Endothelial cell (in vitro differentiated cells): ENCODE results near the gene TBC1D5. TPM values are rescaled to one million over a fixed set of nuclear protein-coding genes. Genes with fewer than 3 reads are reported as not detected.

Experiments
- DNase-seq: peaks from one replicate; pipeline ENCODE4 v3.0.0; 2021; ENCODE audit warnings: low spot score
- H3K27ac Mint-ChIP-seq: one replicate; pipeline ENCODE4 v1.8.0; 2021; ENCODE audit warnings: mixed read lengths, inconsistent platforms; ENCODE audit not compliant: unreplicated experiment
- H3K27me3 Mint-ChIP-seq: one replicate; pipeline ENCODE4 v1.8.0; 2021; ENCODE audit warnings: mild to moderate bottlenecking, moderate library complexity, mixed read lengths, inconsistent platforms; ENCODE audit not compliant: unreplicated experiment
- H3K36me3 Mint-ChIP-seq: one replicate; pipeline ENCODE4 v1.8.0; 2021; ENCODE audit warnings: mild to moderate bottlenecking, low read depth, mixed read lengths, inconsistent platforms; ENCODE audit not compliant: unreplicated experiment
- H3K4me1 Mint-ChIP-seq: one replicate; pipeline ENCODE4 v1.8.0; 2021; ENCODE audit warnings: mild to moderate bottlenecking, mixed read lengths, inconsistent platforms; ENCODE audit not compliant: unreplicated experiment
- H3K4me3 Mint-ChIP-seq: one replicate; pipeline ENCODE4 v1.8.0; 2021; ENCODE audit warnings: mild to moderate bottlenecking, mixed read lengths, inconsistent platforms; ENCODE audit not compliant: unreplicated experiment
- H3K9me3 Mint-ChIP-seq: one replicate; pipeline ENCODE4 v1.8.0; 2021; ENCODE audit warnings: mixed read lengths, inconsistent platforms; ENCODE audit not compliant: unreplicated experiment
- CTCF ChIP-seq: fragments of 200-600 bp; sonication (generic); IDR thresholded peaks from one replicate; pipeline ENCODE4 v1.5.0; 2021; ENCODE audit warnings: antibody characterized with exemption; ENCODE audit not compliant: unreplicated experiment
- total RNA-seq: library from RNA; stranded (reverse); fragmentation: NEBNext Ultra II Directional; extraction: Animal tissue kit (Norgen Biotek cat#: 25700); gene quantifications from one replicate; pipeline ENCODE4 v1.2.1, GENCODE V29; 2021; ENCODE audit not compliant: unreplicated experiment

The TBC1D5 gene
- total RNA-seq, 1 donor from 2014 or later, result 48.2 TPM

GRCh38 chr3:17515445-17516234, 226.8 kb downstream of the TBC1D5 start:
- Mint-ChIP-seq H3K4me3 (no peak overlapping the region), H3K27me3 (peaks cover 1% of the 10 kb centered on the region), H3K9me3 (no peaks in the 10 kb centered on the region), H3K27ac (no peak overlapping the region), H3K4me1 (no peaks in the 10 kb centered on the region), H3K36me3 (no peaks in the 10 kb centered on the region)
- no peak for DNase-seq
- no peak for TF ChIP-seq CTCF

GRCh38 chr3:17514597-17514996, 227.8 kb downstream of the TBC1D5 start:
- H3K4me1 Mint-ChIP-seq, result peaks cover 2% of the 10 kb centered on the region
- H3K9me3 Mint-ChIP-seq, result no peaks in the 10 kb centered on the region
- no peak for TF ChIP-seq CTCF
- H3K36me3 Mint-ChIP-seq, result no peaks in the 10 kb centered on the region
- DNase-seq, result no peak
- no peak overlapping the region for H3K27ac Mint-ChIP-seq
- H3K4me3 Mint-ChIP-seq, result no peak overlapping the region
- H3K27me3 Mint-ChIP-seq, result peaks cover 3% of the 10 kb centered on the region

- H3K4me1 Mint-ChIP-seq, result peaks cover 2% of the 10 kb centered on the region
- H3K27me3 Mint-ChIP-seq, result peaks cover 2% of the 10 kb centered on the region
- no peak for DNase-seq
- no peaks in the 10 kb centered on the region for H3K9me3 Mint-ChIP-seq
- H3K36me3 Mint-ChIP-seq, result no peaks in the 10 kb centered on the region
- TF ChIP-seq CTCF, result no peak
- H3K4me3 Mint-ChIP-seq, result no peak overlapping the region
- no peak overlapping the region for H3K27ac Mint-ChIP-seq
Observed at GRCh38 chr3:17510265-17510664, 232.2 kb downstream of the TBC1D5 start.

- Mint-ChIP-seq H3K27ac (no peak overlapping the region), H3K9me3 (no peaks in the 10 kb centered on the region)
- TF ChIP-seq CTCF, result no peak
Observed at GRCh38 chr3:17508180-17508752, 234.2 kb downstream of the TBC1D5 start.

GRCh38 chr3:17507480-17507879, 235.0 kb downstream of the TBC1D5 start:
- H3K4me1 Mint-ChIP-seq, result peaks cover 2% of the 10 kb centered on the region
- no peaks in the 10 kb centered on the region for H3K9me3 Mint-ChIP-seq
- H3K27ac Mint-ChIP-seq, result no peak overlapping the region
- H3K36me3 Mint-ChIP-seq, result no peaks in the 10 kb centered on the region
- no peak for DNase-seq
- TF ChIP-seq CTCF, result no peak
- peaks cover 2% of the 10 kb centered on the region for H3K27me3 Mint-ChIP-seq
- no peak overlapping the region for H3K4me3 Mint-ChIP-seq

More at GRCh38 chr3:17508180-17508752, 234.2 kb downstream of the TBC1D5 start:
- peaks cover 2% of the 10 kb centered on the region for H3K4me1 Mint-ChIP-seq
- DNase-seq, result no peak
- no peaks in the 10 kb centered on the region for H3K36me3 Mint-ChIP-seq
- peaks cover 2% of the 10 kb centered on the region for H3K27me3 Mint-ChIP-seq
- H3K4me3 Mint-ChIP-seq, result no peak overlapping the region
